Smooth muscle cell (in vitro differentiated cells): ENCODE results near the gene ITGA3. TPM values are rescaled to one million over a fixed set of nuclear protein-coding genes. Genes with fewer than 3 reads are reported as not detected.

Source experiments
- DNase-seq: peaks from one replicate; lab custom pipeline; 2025; ENCODE audit not compliant: unreplicated experiment; lab: John Stamatoyannopoulos, UW
- H2AFZ ChIP-seq: fragments of 200-600 bp; sonication (generic); 2 replicates; pipeline ENCODE4 v1.6.0; 2016; ENCODE audit warnings: antibody characterized with exemption, low read depth, mild to moderate bottlenecking
- H3F3A ChIP-seq: fragments of 200-600 bp; sonication (generic); 2 replicates; pipeline ENCODE4 v1.6.0; 2017; ENCODE audit warnings: antibody characterized with exemption, low read depth
- H3K27ac ChIP-seq: fragments of 200-600 bp; sonication (generic); 2 replicates; pipeline ENCODE4 v1.5.1; 2016; ENCODE audit warnings: low read depth, mild to moderate bottlenecking
- H3K27me3 ChIP-seq: fragments of 200-600 bp; sonication (generic); 2 replicates; pipeline ENCODE4 v1.6.1; 2016; ENCODE audit warnings: low read depth, mild to moderate bottlenecking
- H3K36me3 ChIP-seq: fragments of 200-600 bp; sonication (generic); 2 replicates; pipeline ENCODE4 v1.5.1; 2016; ENCODE audit warnings: low read depth
- H3K4me1 ChIP-seq: fragments of 200-600 bp; sonication (generic); 2 replicates; pipeline ENCODE4 v1.5.1; 2016; ENCODE audit warnings: low read depth
- H3K4me2 ChIP-seq: fragments of 200-600 bp; sonication (generic); 2 replicates; pipeline ENCODE4 v1.6.0; 2016; ENCODE audit warnings: mild to moderate bottlenecking
- H3K4me3 ChIP-seq: fragments of 200-600 bp; sonication (generic); 2 replicates; pipeline ENCODE4 v1.5.1; 2016; ENCODE audit warnings: mild to moderate bottlenecking
- H3K79me2 ChIP-seq: fragments of 200-600 bp; sonication (generic); 2 replicates; pipeline ENCODE4 v1.6.0; 2016; ENCODE audit warnings: low read depth, mild to moderate bottlenecking
- H3K9ac ChIP-seq: fragments of 200-600 bp; sonication (generic); 2 replicates; pipeline ENCODE4 v1.6.0; 2016; ENCODE audit warnings: low read depth
- H3K9me3 ChIP-seq: fragments of 200-600 bp; sonication (generic); replicated peaks from 2 replicates; pipeline ENCODE4 v1.5.1; 2016; ENCODE audit warnings: low read depth
- H4K20me1 ChIP-seq: fragments of 200-600 bp; sonication (generic); 2 replicates; pipeline ENCODE4 v1.6.0; 2016; ENCODE audit warnings: low read depth
- WGBS: methylation state at CpG from one replicate; pipeline ENCODE4 v1.1.7; 2016; ENCODE audit warnings: low lambda C conversion rate; 5-methylcytosine and 5-hydroxymethylcytosine counted together
- polyA plus RNA-seq: library from polyadenylated mRNA; unstranded; fragments of >200 nt; fragmentation: Nextera tagmentation; extraction: Ambion mirVana; gene quantifications from 2 replicates; pipeline ENCODE4 v1.2.1, GENCODE V29; 2016
- total RNA-seq: library from RNA; depleted of rRNA; stranded (reverse); fragments of >200 nt; gene quantifications from 2 replicates; pipeline ENCODE4 v1.2.3, GENCODE V29; 2014
- TF ChIP-seq, protein P1 (sequence below): fragments of 200-600 bp; sonication (generic); IDR thresholded peaks from 2 replicates; pipeline ENCODE4 v1.5.1; 2017; ENCODE audit warnings: borderline replicate concordance, mild to moderate bottlenecking, antibody characterized with exemption; ENCODE audit not compliant: insufficient read depth, poor library complexity, severe bottlenecking

The ITGA3 gene
- total and polyA plus RNA-seq, 2 experiments from 2014 or later = 30.0 to 44.7 TPM

DNA sequence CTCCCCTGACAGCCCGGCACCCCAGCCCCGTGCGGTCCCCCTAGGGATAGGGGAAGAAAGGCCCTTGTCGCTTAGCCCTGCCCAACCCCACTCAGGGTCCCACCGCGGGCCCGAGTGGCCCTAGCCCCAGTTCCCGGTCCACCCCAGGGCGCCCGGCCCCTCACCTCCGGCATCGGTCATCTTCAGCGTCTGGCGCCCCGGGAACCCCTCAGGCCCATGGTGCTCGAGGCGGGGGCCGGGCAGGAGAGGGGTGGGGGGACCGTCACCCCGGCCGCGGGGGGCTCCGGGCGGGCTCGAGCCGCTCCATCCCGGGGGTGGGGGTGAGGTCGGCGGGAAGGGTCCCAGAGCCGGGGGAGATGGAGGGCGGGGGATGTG, 73.4 kb downstream of the ITGA3 start:
- peak overlapping the region; percentile 67 for H3K4me3 ChIP-seq
- peak overlapping the region; percentile 99 for H3K4me2 ChIP-seq
- TF ChIP-seq, protein P1, sequence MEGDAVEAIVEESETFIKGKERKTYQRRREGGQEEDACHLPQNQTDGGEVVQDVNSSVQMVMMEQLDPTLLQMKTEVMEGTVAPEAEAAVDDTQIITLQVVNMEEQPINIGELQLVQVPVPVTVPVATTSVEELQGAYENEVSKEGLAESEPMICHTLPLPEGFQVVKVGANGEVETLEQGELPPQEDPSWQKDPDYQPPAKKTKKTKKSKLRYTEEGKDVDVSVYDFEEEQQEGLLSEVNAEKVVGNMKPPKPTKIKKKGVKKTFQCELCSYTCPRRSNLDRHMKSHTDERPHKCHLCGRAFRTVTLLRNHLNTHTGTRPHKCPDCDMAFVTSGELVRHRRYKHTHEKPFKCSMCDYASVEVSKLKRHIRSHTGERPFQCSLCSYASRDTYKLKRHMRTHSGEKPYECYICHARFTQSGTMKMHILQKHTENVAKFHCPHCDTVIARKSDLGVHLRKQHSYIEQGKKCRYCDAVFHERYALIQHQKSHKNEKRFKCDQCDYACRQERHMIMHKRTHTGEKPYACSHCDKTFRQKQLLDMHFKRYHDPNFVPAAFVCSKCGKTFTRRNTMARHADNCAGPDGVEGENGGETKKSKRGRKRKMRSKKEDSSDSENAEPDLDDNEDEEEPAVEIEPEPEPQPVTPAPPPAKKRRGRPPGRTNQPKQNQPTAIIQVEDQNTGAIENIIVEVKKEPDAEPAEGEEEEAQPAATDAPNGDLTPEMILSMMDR = no peak
- H4K20me1 ChIP-seq = peaks cover 13% of the 10 kb centered on the region
- peaks cover 14% of the 10 kb centered on the region for H3F3A ChIP-seq
- H3K9ac ChIP-seq = peak overlapping the region; percentile 90
- no peak overlapping the region for H2AFZ ChIP-seq
- no peaks in the 10 kb centered on the region for H3K27me3 ChIP-seq
- WGBS = 2% methylated on average over 13 of the region's 31 CpGs
- no peaks in the 10 kb centered on the region for H3K79me2 ChIP-seq
- H3K9me3 ChIP-seq = no peaks in the 10 kb centered on the region
- peaks cover 22% of the 10 kb centered on the region for H3K4me1 ChIP-seq
- no peaks in the 10 kb centered on the region for H3K36me3 ChIP-seq
- DNase-seq = no peak
- H3K27ac ChIP-seq = no peak overlapping the region

DNA sequence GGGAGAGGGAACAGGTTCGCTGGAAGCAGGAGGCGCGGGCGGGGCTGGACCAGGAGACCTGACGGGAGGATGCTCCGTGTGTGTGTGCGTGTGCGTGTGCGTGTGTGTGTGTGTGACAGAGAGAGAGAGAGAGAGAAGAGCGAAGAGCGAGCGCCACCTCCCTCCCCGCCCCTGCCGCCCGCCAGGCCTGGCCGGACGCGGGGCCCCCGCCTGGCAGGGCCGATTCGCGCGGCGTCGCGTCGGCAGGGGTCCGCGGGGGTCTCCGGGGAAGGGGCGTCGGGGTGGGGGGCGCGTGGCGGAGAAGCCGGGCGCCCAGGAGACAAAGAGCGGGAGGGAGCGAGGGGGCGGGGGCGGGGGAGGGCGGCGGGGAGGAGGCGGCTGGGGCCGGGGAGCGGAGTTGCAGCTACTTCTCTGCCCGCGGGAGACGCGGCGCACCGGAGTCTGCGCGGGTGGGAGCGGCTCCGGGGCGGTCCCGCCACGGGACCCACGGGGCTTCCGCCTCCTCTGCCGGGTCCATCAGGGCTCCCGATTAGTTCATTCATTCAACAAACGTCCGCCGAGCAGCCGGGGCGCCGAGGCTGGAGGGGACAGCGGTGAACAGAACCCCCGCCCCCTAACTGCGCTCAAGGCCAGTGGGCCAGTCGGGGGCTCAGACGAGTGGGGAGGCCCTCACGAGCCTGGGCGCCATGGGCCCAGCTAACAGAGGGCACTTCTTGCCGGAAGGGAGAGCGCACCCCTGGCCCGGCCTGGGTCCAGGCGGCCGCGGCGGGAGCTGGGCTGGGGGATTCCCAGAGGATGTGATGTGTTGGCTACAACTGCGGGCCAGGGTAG, 74.0 kb downstream of the ITGA3 start, which contains the start of gene SAMD14:
Gene SAMD14 (minus strand): TSS at position 433 of the 831 bp plus-strand sequence. CDS start 5,201 bp downstream, outside the sequence.
- Histone ChIP-seq H3K36me3 (no peaks in the 10 kb centered on the region), H3K9me3 (no peaks in the 10 kb centered on the region), H3F3A (peaks cover 14% of the 10 kb centered on the region), H3K4me3 (peak within 1 kb of the TSS; percentile 67), H3K27ac (peak within 1 kb of the TSS; percentile 59), H3K4me1 (peaks cover 21% of the 10 kb centered on the region), H3K4me2 (peak within 1 kb of the TSS; percentile 99), H2AFZ (peak within 1 kb of the TSS; percentile 66), H4K20me1 (peaks cover 13% of the 10 kb centered on the region), H3K9ac (peak within 1 kb of the TSS; percentile 90), H3K79me2 (no peaks in the 10 kb centered on the region), H3K27me3 (no peaks in the 10 kb centered on the region)
- no peak for DNase-seq
- TF ChIP-seq, protein P1 = no peak
- 1% methylated on average over 30 of the region's 84 CpGs for WGBS

DNA sequence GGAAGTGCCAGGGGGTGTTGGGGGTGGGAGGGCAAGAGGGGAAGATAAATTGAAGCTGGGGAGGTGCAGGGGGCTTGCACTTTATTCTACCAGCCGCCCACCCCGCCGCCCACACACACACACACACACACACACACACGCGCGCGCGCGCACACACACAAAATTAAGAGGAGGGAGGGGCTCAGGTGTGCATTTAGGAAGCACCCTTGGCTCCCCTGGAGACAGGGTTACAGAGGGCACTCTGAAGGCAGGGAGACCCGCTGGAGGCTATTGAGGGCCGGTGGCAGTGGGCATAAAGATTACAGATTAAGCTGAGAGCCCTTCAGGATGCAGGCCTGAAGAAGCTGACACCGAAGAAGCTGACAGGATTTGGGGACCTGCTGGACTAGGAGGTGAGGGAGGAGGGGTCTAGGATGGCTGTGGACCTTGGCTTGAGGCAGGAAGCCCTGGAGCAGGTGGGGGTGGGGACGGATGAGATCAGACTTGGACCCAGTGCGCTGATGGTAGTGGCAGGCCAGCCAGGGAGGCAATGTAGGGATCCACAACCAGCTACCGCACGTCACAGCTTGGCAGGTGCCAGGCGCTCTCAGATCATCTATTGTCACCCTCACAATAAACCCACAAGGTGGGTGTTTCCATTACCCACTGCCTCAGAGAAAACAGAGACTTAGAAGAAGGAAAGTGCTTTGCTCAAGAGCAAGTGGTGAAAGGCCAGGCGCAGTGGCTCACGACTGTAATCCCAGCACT, 74.8 kb downstream of the ITGA3 start:
- TF ChIP-seq, protein P1 = no peak
- no peak overlapping the region for H3K9ac ChIP-seq
- H3K4me3 ChIP-seq = peak overlapping the region; percentile 67
- no peaks in the 10 kb centered on the region for H3K36me3 ChIP-seq
- WGBS = 46% methylated on average over 16 of the region's 19 CpGs
- peaks cover 13% of the 10 kb centered on the region for H4K20me1 ChIP-seq
- H3K27me3 ChIP-seq = no peaks in the 10 kb centered on the region
- DNase-seq = no peak
- peaks cover 21% of the 10 kb centered on the region for H3K4me1 ChIP-seq
- H3K79me2 ChIP-seq = no peaks in the 10 kb centered on the region
- H3K9me3 ChIP-seq = no peaks in the 10 kb centered on the region
- no peak overlapping the region for H2AFZ ChIP-seq
- peaks cover 14% of the 10 kb centered on the region for H3F3A ChIP-seq
- peak overlapping the region; percentile 99 for H3K4me2 ChIP-seq
- no peak overlapping the region for H3K27ac ChIP-seq
